GM18858 (cell line): ENCODE data around the gene UNC13A.
"Not testable (repeated sequence)": the region's sequence is repeated elsewhere in the genome, so short reads cannot be mapped to it uniquely, and the experiment has no call there.

Experiments
- ATAC-seq: cut with Tn5 transposase; IDR thresholded peaks from one replicate; pipeline ENCODE4 v1.9.1; 2021; ENCODE audit not compliant: unreplicated experiment

The UNC13A gene

GRCh38 chr19:17606590-17607185, 81.5 kb downstream of the UNC13A start:
- no peak for ATAC-seq

- ATAC-seq = peak; percentile 46
Observed at GRCh38 chr19:17605761-17606589, 82.2 kb downstream of the UNC13A start.

GRCh38 chr19:17605117-17605516, 83.0 kb downstream of the UNC13A start:
- no peak for ATAC-seq

DNA sequence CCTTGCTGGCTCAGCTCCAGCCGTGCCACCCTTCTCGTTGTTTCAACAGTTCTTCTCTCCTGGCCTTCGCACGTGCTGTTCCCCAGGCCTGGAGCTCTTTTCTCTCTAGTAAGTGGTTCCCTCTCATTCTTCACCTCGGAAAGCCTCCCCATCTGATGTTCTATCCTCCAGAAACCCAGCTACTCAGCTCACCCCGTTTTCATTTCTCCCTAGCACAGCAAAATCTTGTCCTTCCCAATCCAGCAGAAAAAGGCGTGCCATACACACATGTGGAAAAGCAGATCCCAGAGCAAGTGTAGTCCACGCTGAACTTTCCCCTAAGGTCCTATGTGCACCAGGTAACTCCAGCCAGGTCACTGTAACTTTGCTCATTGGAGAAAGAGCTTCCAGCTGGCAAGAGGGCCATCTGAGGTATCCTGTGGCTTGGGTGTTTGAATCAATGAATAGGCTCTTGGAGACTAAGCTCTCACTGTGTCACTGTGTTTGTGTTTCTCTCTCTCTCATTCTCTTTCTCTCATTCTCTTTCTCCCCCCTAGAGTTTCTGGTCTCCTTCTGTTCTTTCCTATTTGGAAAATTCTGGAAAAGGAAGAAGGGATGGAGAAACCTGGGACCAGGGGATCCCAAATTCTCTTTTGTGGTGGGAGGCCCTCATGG, 83.7 kb downstream of the UNC13A start:
- no peak for ATAC-seq

- ATAC-seq = no peak
Observed at GRCh38 chr19:17602872-17603510, 85.2 kb downstream of the UNC13A start.

GRCh38 chr19:17602217-17602616, 85.9 kb downstream of the UNC13A start:
- ATAC-seq = no peak

DNA sequence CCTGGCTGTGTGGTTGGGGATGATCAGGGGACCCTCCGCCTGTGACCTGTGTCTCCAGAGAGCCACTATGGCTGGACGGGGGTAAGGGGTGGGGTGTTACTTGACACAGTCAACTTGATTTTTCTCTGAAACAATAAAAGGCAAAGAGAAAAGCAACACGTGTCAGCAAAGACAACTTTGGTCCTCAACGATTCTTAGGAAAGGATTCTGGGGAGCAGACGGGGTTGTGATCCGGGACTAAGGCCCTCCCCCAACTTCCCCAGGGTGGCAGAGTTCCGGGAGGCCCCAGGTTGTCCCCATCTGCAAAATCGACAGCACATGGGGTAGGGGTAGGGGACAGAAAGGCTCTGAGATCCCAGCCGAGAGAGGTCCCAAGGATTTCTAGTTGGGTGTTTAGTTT, 86.5 kb downstream of the UNC13A start:
- no peak for ATAC-seq

GRCh38 chr19:17599780-17600179, 88.4 kb downstream of the UNC13A start:
- no peak for ATAC-seq

GRCh38 chr19:17598953-17599352, 89.2 kb downstream of the UNC13A start:
- ATAC-seq = no peak

DNA sequence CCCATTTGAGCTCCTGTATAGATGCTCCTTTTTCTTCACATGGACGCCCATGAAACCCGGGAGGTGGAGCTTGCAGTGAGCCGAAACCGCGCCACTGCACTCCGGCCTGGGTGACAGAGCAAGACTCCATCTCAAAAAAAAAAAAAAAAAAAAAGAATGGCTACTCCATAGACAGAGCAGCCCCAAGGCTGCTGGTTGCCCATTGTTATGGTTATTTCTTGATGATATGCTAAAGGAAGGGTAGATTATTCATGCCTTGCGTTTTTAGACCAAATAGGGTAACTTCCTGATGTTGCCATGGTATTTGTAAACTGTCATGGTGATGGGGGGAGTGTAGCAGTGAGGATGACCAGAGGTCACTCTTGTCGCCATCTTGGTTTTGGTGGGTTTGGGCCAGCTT, 90.1 kb downstream of the UNC13A start:
- ATAC-seq = not testable (repeated sequence)

- not testable (repeated sequence) for ATAC-seq
Observed at GRCh38 chr19:17594296-17594695, 93.9 kb downstream of the UNC13A start.

DNA sequence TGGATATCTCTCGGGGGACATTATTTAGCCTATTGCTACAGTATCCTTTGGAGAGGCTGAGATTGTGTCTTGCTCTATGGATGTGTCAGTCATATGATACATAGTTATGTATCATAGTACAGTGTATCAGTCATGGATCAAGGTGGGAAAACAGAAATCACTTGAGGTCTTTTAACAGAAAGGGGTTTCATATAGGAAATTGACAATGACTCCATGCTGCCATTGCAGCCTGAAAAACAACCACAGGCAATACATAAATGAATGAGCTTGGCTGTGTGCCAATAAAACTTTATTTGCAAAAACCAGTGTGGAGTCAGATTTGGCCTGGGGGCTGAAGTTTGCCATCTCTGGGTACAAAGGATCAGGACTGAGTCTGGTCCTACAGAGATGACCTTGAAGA, 97.3 kb downstream of the UNC13A start:
- ATAC-seq = no peak

DNA sequence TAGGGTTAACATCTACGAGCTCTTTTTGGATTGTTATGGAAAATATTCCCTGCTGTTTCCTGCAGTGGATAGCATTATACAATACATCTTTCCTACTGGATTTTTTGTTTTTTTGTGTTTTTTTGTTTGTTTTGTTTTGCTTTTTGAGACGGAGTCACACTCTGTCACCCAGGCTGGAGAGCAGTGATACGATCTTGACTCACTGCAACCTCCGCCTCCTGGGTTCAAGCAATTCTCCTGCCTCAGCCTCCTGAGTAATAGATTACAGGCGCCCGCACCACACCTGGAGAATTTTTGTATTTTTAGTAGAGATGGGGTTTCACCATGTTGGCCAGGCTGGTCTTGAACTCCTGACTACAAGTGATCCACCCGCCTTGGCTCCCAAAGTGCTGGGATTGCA, 102.8 kb downstream of the UNC13A start:
- not testable (repeated sequence) for ATAC-seq

GRCh38 chr19:17584132-17584531, 104.0 kb downstream of the UNC13A start:
- ATAC-seq = no peak

DNA sequence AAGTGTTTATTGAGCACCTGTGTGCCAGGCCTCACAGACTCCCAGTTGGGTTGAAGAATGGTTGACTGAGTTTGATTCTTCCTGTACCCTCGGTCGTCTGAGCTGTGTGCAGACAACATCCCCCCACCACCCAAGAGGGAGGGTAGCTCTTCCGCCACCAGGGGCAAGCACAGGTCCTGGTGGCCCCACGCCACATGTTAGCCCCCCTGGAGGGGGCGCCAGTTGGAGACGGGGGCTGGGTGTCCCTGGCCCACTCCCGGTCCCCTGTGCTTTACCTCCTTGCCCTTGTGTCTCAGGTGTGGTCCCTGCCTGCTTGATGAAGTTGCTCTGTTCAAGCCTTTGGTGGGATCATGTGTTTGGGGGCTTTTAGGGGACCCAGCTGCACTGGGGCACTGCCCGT, 105.5 kb downstream of the UNC13A start:
- no peak for ATAC-seq

GRCh38 chr19:17581211-17581874, 106.8 kb downstream of the UNC13A start:
- no peak for ATAC-seq

- ATAC-seq = no peak
Observed at GRCh38 chr19:17580470-17581144, 107.5 kb downstream of the UNC13A start.

- ATAC-seq = no peak
Observed at GRCh38 chr19:17579661-17580244, 108.4 kb downstream of the UNC13A start.

DNA sequence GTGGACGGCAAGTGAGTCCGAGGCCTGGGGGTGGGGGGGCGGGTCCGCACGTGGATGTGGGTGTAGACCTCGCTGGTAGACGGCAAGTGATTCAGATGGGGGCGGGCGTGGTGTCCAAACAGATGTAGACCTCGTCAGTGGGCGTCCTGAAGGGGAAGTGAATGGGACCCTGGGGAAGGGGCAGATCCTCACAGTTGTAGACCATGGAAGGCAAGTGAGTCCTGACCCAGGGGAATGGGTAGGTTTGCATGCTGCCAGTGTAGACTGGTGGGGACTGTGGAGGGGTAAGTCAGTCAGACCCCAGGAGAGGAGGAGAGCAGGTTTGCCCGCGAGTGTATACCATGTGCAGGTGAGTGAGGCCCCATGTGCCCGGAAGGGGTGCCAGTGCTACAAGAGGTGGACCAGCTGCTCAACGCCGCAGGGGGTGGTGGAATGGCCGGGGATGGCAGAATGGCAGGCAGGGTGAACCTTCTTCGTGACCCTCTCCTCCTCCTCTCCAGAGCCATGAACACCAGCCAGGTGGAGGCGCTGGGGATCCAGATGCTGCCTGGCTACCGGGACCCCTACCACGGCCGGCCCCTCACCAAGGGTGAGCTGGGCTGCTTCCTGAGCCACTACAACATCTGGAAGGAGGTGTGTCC, 110.6 kb downstream of the UNC13A start:
- ATAC-seq = no peak
